T1000 (cell line): Measurements from ENCODE around the gene KIAA0825.
"Not testable (repeated sequence)": the region's sequence is repeated elsewhere in the genome, so short reads cannot be mapped to it uniquely, and the experiment has no call there.

ENCODE experiments used
- DNase-seq: peaks from one replicate; lab custom pipeline; 2025; ENCODE audit warnings: mixed read lengths; lab: John Stamatoyannopoulos, UW

KIAA0825 gene

GRCh38 chr5:94573349-94573748 lies 45.1 kb downstream of the KIAA0825 start:
- not testable (repeated sequence) for DNase-seq

- no peak for DNase-seq
Measured at GRCh38 chr5:94571415-94571814, 47.0 kb downstream of the KIAA0825 start.

GRCh38 chr5:94564812-94565211 lies 53.6 kb downstream of the KIAA0825 start:
- DNase-seq: no peak

GRCh38 chr5:94562327-94562971 lies 56.0 kb downstream of the KIAA0825 start:
- no peak for DNase-seq

GRCh38 chr5:94558028-94558427 lies 60.4 kb downstream of the KIAA0825 start:
- no peak for DNase-seq

- no peak for DNase-seq
Measured at GRCh38 chr5:94551858-94552257, 66.5 kb downstream of the KIAA0825 start.

GRCh38 chr5:94545870-94546625 lies 72.4 kb downstream of the KIAA0825 start:
- DNase-seq: no peak

- no peak for DNase-seq
Measured at GRCh38 chr5:94544875-94545547, 73.4 kb downstream of the KIAA0825 start.

- DNase-seq: no peak
Measured at GRCh38 chr5:94544031-94544650, 74.3 kb downstream of the KIAA0825 start.

GRCh38 chr5:94540856-94541494 lies 77.4 kb downstream of the KIAA0825 start:
- no peak for DNase-seq

- DNase-seq: no peak
Measured at GRCh38 chr5:94538260-94538659, 80.1 kb downstream of the KIAA0825 start.

- no peak for DNase-seq
Measured at GRCh38 chr5:94526706-94527105, 91.7 kb downstream of the KIAA0825 start.

GRCh38 chr5:94524841-94525697 lies 93.3 kb downstream of the KIAA0825 start:
- no peak for DNase-seq

GRCh38 chr5:94523018-94523417 lies 95.4 kb downstream of the KIAA0825 start:
- DNase-seq: no peak

GRCh38 chr5:94522117-94522516 lies 96.3 kb downstream of the KIAA0825 start:
- no peak for DNase-seq

- no peak for DNase-seq
Measured at GRCh38 chr5:94517490-94518488, 100.6 kb downstream of the KIAA0825 start.

- no peak for DNase-seq
Measured at GRCh38 chr5:94516148-94516547, 102.3 kb downstream of the KIAA0825 start.

GRCh38 chr5:94508461-94509148 lies 109.8 kb downstream of the KIAA0825 start:
- DNase-seq: no peak
